ENCODE results near the gene SPSB4.

GRCh38 chr3:141030296-141030695, 20.9 kb upstream of the SPSB4 start:
- TF ChIP-seq, protein P1, sequence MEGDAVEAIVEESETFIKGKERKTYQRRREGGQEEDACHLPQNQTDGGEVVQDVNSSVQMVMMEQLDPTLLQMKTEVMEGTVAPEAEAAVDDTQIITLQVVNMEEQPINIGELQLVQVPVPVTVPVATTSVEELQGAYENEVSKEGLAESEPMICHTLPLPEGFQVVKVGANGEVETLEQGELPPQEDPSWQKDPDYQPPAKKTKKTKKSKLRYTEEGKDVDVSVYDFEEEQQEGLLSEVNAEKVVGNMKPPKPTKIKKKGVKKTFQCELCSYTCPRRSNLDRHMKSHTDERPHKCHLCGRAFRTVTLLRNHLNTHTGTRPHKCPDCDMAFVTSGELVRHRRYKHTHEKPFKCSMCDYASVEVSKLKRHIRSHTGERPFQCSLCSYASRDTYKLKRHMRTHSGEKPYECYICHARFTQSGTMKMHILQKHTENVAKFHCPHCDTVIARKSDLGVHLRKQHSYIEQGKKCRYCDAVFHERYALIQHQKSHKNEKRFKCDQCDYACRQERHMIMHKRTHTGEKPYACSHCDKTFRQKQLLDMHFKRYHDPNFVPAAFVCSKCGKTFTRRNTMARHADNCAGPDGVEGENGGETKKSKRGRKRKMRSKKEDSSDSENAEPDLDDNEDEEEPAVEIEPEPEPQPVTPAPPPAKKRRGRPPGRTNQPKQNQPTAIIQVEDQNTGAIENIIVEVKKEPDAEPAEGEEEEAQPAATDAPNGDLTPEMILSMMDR (IDR thresholded peaks at IDR 0.05): no peak
- TF ChIP-seq ZFX (IDR thresholded peaks at IDR 0.05; ENCODE audit: borderline replicate concordance): no peak
